Stimulated activated CD4-positive, alpha-beta T cell treated with anti-CD3 and anti-CD28 coated beads, Interleukin-2, amount 100 ng/mL, for 4 hours (primary cell): Measurements from ENCODE around the gene KCNJ12.
A peak's percentile ranks its signal among the peaks of the same experiment; 100 is the strongest.
"Not testable (repeated sequence)": the region's sequence is repeated elsewhere in the genome, so short reads cannot be mapped to it uniquely, and the experiment has no call there.

Experiments
- DNase-seq: peaks from one replicate; pipeline ENCODE4 v3.0.0-alpha.2; 2020; ENCODE audit warnings: low read depth

The KCNJ12 gene

GRCh38 chr17:21408224-21408623 is 32.1 kb downstream of the KCNJ12 start:
- not testable (repeated sequence) for DNase-seq

- DNase-seq: not testable (repeated sequence)
Measured at GRCh38 chr17:21408766-21409300, 32.7 kb downstream of the KCNJ12 start.

GRCh38 chr17:21409388-21409787 is 33.2 kb downstream of the KCNJ12 start:
- DNase-seq: not testable (repeated sequence)

GRCh38 chr17:21409971-21410370 is 33.8 kb downstream of the KCNJ12 start:
- not testable (repeated sequence) for DNase-seq

- DNase-seq: not testable (repeated sequence)
Measured at GRCh38 chr17:21410371-21410770, 34.2 kb downstream of the KCNJ12 start.

GRCh38 chr17:21410906-21411678 is 34.9 kb downstream of the KCNJ12 start:
- not testable (repeated sequence) for DNase-seq

- not testable (repeated sequence) for DNase-seq
Measured at GRCh38 chr17:21411679-21412205, 35.6 kb downstream of the KCNJ12 start.

GRCh38 chr17:21412207-21412681 is 36.1 kb downstream of the KCNJ12 start:
- DNase-seq: not testable (repeated sequence)

GRCh38 chr17:21413570-21414279 is 37.6 kb downstream of the KCNJ12 start:
- DNase-seq: not testable (repeated sequence)

GRCh38 chr17:21414616-21415015 is 38.5 kb downstream of the KCNJ12 start:
- DNase-seq: not testable (repeated sequence)

- DNase-seq: not testable (repeated sequence)
Measured at GRCh38 chr17:21415166-21415990, 39.2 kb downstream of the KCNJ12 start.

GRCh38 chr17:21416471-21416981 is 40.4 kb downstream of the KCNJ12 start:
- not testable (repeated sequence) for DNase-seq

- not testable (repeated sequence) for DNase-seq
Measured at GRCh38 chr17:21417349-21417748, 41.2 kb downstream of the KCNJ12 start.

GRCh38 chr17:21417921-21418320 is 41.8 kb downstream of the KCNJ12 start:
- DNase-seq: no peak

- no peak for DNase-seq
Measured at GRCh38 chr17:21418446-21419298, 42.5 kb downstream of the KCNJ12 start.

- peak; percentile 28 for DNase-seq
Measured at GRCh38 chr17:21419299-21420239, 43.4 kb downstream of the KCNJ12 start.

- DNase-seq: not testable (repeated sequence)
Measured at GRCh38 chr17:21420503-21421090, 44.4 kb downstream of the KCNJ12 start.

GRCh38 chr17:21421421-21422310 is 45.5 kb downstream of the KCNJ12 start:
- DNase-seq: not testable (repeated sequence)
